Small intestine (tissue), 4 donors: Measurements from ENCODE around the gene TMEM63C. TPM values are rescaled to one million over a fixed set of nuclear protein-coding genes. Genes with fewer than 3 reads are reported as not detected.

ENCODE experiments used
- polyA plus RNA-seq, 4 donors: library from polyadenylated mRNA; stranded (reverse) in 3 of 4; unstranded in 1 of 4; fragments of 200-250 nt in 3 of 4; fragments of 120-200 nt in 1 of 4; gene quantifications; one replicate each; pipeline versions ENCODE4 v1.2.1 to v1.2.3, GENCODE V29; 2013
- donor health status: healthy with polysubstance abuse.
- donor health status: Bipolar disorder and iron deficiency.
- donor health status: healthy.

The TMEM63C gene
- polyA plus RNA-seq, 4 donors: 0.27 to 9.4 (median 2.0) TPM; not detected in 1

Other genes starting within 250 kb of the TMEM63C start
- gene IRF2BPL, start 153.1 kb upstream of the TMEM63C start, polyA plus RNA-seq: 10 to 100 TPM in 2 of 4 donors, 1 to 10 TPM in 2; 2.0 to 15.9 (median 8.8) TPM
- gene CIPC, start 83.5 kb upstream of the TMEM63C start, polyA plus RNA-seq: 10 to 100 TPM in 1 of 4 donors, 1 to 10 TPM in 3; 7.6 to 26.9 (median 8.8) TPM
- gene ZDHHC22, start 40.0 kb upstream of the TMEM63C start, polyA plus RNA-seq: under 1 TPM in 2 of 4 donors, not detected in 2; 0.12 to 0.33 TPM
- under 1 TPM in 2 of 4 donors, not detected in 2; 0.09 to 0.81 TPM for gene NGB, start 89.4 kb downstream of the TMEM63C start, polyA plus RNA-seq
- gene POMT2, start 139.1 kb downstream of the TMEM63C start, polyA plus RNA-seq: 10 to 100 TPM in 3 of 4 donors, 1 to 10 TPM in 1; 9.7 to 13.3 (median 10.7) TPM
- 10 to 100 TPM; 30.7 to 45.1 (median 37.2) TPM for gene GSTZ1, start 139.2 kb downstream of the TMEM63C start, polyA plus RNA-seq
- gene TMED8, start 195.3 kb downstream of the TMEM63C start, polyA plus RNA-seq: 10 to 100 TPM in 1 of 4 donors, 1 to 10 TPM in 3; 1.9 to 14.0 (median 3.2) TPM
- 1 to 10 TPM in 1 of 4 donors, under 1 TPM in 1, not detected in 2; 0.52 to 1.0 TPM for gene SAMD15, start 195.6 kb downstream of the TMEM63C start, polyA plus RNA-seq
- under 1 TPM; 0.12 to 0.68 (median 0.36) TPM for gene NOXRED1, start 241.7 kb downstream of the TMEM63C start, polyA plus RNA-seq